Activated T-helper 1 cell treated with anti-CD3 and anti-CD28 coated beads, Interleukin-2, amount 50 U/mL, for 16 hours (primary cell): Measurements from ENCODE around the gene RSPH9.
"Not testable (repeated sequence)": the region's sequence is repeated elsewhere in the genome, so short reads cannot be mapped to it uniquely, and the experiment has no call there.

ENCODE experiments used
- DNase-seq, 2 donors: peaks; one replicate each; pipeline ENCODE4 v3.0.0-alpha.2; 2020; ENCODE audit warnings: low read depth in 1 of 2, low spot score in 1 of 2

RSPH9 gene

DNA sequence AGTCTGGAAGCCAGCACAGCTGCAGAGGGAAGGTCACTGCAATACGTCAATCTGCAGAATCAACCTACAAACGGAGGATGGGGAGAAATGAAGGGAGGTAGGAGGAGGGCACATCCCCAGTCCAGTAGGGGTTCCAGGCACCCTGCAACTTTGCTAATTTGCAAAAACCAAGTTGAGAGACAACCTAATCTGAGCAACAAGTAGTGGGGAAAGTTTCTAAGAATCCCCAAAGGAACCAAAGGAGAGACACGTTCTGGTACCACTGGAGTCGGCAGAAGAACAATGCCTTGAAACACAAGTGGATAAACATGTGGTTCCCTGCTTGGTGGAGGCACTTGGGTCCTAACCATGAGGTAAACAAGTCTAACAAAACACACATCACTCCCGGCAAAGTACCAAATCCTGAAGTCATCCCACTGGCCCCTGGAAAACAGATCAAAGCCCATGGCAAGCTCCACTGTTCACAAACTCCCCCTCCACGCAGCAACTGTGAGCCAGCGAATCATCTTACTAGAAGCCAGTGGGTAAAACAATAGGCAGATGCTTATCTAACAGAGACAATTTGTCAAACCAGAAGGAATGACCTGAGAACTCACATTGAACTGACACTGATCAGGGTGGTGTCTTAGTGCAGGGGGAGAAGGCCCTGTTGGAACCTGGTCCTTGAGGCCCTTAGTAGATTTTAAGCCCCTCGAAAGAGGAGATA, 38.0 kb downstream of the RSPH9 start:
- no peak for DNase-seq

DNA sequence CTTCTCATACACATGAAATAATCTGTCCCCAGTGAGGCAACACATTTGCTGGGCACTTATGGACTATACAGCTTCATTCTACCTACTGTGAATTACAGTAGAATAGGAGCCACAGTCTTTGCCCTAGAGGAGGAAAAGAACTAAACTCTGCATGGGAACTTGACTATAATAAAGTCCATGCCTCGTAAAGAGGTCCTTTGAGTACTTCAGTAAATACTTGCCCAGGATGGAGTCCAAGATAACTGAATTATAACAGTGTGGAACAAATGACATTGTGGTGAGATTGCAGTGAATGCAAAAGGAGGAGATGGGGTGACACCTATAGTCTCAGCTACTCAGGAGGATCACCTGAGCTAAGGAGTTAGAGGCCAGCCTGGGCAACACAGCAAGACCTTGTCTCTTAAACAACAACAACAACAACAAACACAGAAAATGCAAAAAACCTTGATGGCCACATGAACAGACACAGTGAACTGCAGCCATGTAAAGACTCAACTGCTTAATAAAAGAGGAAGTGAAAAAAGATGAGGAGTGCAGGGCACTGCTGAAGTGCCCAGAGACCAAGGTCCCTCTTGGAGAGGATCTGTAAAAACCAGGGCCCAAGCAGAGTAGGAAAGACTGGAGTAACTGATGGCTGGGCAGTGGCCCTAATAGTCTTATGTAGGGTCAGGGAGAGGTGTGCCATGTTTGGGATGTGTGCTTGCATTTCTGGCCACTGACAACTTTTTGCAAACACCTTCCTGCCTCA, 39.0 kb downstream of the RSPH9 start:
- DNase-seq, result no peak

DNA sequence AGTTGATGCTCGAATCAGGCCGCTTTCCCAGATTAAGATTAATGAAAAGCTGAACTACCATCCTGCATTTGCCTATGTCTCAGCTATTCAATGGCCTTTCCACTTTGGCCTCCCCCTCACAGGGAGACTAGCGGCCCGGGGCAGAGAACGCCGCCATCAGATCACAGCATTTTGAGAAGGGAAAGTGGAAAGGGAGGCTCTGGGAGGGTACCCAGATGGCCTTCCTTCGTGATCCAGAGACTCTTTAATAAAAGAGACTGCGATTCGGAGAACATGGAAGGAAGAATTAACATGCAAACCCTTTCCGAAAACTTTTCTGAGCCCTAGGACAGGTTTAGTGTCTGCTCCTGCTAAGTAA, 42.2 kb downstream of the RSPH9 start:
- no peak for DNase-seq

DNA sequence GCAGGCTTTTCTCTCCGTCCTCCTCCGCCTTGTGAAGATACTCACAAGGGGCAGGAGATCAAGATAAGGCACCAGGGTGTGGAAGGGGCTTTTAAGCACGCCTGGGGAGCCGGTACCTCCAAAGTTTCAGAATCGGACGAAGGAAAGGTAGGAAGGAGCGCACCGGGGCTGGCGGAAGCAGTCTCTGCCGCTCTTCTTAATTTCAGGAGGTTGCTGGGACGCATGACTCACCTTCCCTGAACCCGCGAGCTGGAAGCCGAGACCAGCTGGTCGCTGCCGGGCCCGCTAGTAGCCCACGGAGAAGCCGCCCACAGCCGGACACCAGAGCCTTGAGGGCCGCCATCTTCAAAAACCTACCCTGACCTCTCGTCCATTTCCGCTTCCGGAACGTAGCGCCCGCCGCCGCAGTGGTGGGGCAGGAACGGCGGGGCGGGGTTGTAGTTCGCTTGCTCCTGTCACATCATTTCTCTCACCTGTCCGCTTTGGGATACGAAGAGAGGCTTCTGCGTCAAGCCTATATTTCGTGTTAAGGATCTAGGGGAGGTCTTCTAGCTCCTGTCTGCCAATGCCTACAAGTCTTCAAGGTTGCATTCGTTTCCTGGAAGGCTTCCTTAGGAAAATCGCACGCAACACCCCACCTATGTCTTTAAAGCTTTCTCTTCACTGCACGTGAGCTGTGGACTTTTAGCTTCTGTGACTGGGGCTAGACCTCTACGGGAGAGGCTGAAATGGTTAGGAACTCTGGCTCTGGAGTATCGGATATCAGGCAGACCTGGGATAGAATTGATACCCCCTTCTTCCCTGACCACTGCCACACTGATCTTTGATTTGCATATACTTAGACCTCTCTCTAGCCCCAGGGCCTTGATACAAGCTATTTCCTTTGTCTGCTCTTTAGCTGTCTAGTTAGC, 42.9 kb downstream of the RSPH9 start, which contains the start of gene MRPS18A:
TSS of gene MRPS18A (minus strand) at position 355 of the 911 bp plus-strand sequence. CDS start at position 343, 12 bp downstream.
- DNase-seq, result peak; percentile 58 to 70

DNA sequence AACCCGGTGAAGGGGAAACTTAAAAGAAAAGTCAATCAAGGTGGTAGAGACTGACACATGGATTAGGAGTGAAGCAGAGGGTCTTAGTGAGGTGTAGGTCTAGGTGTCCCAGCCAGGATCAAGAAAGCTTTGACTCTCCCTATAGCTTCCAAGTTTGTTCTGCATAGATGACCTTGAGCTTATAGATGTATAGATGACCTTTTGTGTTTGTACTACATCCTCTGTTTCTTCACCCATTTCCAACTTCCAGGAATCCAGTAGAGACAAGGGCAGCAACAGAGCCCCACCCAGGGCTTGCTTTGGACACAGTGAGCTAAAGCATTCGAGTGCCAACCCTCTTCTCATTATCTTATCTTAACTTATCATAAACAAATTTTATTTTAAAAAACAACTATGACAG, 44.6 kb downstream of the RSPH9 start:
- no peak for DNase-seq

DNA sequence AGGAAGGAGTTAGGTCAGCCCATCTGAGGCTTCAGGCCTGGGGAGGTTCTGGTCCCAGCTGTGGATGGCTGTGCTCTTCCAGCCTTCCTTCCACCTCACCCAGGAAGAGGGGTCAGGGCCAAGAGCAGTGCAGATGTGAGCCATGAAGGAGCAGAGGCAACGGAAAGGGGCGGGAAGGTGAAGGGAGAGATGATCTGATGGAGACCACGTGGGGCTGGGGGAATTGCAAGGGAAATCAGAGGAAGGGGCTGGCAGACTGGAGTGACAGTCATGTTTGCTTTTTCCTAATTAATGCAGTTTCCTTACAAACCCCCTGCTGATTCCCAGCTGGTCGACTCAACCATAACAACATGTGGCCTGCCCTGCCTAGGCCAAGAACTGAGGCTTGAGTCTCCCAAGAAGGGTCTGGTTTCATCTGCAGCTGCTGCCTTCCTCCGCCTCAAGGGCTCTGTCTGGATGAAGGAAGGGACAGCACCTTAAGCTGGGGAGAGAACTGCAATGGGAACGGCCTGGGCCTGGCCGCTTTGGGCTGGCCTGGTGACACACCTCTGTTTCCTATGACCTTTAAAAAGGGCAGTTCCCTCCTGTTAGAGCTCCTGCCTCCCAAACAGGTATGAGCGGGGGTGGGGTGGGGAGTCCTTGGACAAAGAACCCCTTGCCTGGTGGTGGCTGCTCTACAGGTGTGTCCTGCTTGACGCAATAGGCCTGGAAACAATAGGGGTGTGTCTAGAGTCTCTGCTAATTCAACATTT, 50.6 kb downstream of the RSPH9 start:
- no peak for DNase-seq

DNA sequence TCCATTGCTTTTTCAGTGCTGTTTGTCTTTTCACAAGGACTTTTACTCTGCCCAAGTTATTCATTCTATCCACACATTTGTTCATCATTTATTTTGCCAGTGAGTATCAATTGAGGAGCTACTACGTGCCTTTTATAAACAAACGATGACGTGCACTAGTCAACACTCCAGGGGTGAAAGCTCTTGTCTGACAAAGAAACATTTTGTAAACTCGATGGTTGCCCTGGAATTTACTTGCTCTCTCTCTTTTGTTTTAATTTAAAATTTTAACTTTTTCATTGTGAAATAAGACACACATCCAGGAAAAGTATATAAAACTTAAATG, 51.1 kb downstream of the RSPH9 start:
- no peak for DNase-seq

DNA sequence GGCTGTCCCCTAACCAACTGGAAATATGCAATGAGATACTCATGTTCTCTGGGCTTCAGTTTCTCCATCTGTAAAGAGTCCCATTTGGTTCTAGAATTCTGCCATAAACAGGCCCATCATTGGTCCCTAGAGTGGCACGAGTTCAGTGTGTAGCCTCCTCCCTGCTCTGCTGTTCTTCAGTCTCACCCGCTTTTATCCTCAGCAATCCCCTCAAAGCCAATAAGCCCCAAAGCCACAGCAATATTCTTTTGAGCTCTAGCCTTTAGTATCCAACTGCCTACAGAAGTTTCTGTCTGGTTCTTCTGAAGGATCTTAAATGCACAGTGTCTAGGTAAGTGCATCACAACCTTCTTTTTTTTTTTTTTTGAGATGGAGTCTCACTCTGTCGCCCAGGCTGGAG, 52.6 kb downstream of the RSPH9 start:
- DNase-seq, result no peak

DNA sequence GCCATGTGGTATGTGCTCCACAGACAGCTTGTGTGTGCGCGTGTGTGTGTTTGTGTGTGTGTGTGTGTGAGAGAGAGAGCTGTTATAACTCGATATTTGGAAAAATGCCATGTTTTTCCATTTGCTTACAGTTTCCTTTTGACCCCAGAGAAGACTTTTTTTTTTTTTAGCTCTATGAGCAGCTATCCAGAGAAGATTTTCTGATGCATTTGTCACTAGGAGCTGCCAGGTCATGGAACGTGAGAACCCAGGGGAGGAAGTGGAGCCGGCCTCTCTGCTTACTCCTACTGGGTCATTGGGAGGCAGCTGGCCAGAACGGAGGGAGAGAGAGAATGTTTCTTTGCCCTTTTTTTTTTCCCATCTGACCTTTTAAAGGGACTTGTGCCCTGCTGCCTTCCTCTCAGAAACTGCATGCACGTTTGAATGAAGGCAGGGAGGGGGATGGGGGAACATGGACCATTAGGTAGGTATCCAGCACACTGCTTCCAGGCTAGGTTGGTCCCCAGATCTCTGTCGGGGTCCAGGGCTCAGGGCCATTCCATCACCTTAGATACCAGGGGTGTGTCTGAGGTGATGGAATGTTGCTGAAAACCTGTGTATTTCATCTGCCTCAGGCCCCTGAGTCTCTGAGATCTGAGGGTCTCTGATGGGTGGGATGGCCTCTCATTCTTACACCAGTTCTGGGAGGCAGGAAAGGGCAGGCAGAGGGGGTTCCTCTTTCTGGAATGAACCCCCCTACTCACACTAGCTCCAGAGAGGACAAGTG, 53.9 kb downstream of the RSPH9 start:
- DNase-seq, result no peak

DNA sequence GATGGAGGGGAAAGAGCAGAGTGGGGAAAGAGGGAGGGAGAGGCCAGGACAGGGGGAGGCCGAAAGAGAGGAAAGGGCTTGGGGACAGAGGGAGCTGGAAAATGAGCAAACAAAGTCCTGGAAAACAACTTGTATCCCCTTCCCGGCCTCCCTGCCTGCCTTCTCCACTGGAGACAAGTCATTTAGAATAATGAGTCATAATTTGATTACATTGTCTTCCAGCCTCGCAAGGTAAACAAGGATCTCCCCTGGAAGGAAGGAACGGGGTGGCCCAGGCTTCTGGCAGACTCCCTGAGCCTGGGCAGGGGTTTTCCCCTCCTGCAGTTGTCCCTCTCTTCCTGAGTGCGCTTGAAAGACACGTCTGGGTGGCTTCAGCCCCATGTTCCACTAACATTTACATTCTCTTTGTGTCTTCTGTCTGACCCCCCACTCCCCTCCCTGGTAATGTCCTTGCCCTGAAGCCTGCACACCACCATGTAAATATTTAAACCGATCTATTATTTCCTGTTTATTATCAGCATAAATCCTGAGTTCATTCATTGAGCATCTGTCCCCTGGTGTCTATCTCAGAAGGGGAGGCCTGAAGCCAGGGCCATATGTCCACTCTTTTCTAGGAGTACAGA, 54.8 kb downstream of the RSPH9 start:
- no peak for DNase-seq

DNA sequence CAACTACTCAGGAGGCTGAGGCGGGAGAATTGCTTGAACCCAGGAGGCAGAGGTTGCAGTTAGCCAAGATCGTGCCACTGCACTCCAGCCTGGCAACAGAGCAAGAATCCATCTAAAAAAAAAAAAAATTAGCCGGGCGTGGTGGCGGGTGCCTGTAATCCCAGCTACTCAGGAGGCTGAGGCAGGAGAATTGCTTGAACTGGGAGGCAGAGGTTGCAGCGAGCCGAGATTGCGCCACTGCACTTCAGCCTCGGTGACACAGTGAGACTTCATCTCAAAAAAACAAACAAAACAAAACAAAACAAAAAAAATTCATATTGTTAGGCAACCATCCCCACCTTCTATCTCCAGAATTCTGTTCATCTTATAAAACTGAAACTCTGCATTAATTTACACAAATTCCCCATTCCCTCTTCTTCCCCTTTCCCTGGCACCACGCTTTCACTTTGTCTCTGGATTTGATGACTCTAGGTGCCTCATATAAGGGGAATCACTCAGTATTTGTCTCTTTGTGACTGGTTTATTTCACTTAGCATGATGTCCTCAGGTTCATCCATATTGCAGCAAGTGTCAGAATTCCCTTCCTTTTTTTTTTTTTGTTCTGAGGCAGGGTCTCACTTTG, 56.2 kb downstream of the RSPH9 start:
- DNase-seq, result not testable (repeated sequence)

DNA sequence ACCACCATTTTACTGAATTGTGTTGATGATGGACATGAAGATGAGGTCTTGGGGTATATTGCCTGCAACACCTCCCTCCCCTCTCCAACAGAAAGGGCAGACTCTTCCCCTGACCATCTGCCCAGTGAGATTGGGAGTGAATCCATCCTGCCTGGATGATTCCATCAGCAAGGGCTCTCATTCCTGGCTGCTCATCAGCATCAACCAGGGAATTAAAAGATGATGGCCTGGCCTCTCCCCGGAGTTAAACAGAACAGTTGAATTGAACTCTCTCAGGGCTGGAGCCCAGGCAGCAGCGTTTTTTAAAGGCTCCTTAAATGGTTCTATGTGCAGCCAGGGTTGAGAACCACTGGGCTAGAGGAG, 57.3 kb downstream of the RSPH9 start:
- no peak for DNase-seq

DNA sequence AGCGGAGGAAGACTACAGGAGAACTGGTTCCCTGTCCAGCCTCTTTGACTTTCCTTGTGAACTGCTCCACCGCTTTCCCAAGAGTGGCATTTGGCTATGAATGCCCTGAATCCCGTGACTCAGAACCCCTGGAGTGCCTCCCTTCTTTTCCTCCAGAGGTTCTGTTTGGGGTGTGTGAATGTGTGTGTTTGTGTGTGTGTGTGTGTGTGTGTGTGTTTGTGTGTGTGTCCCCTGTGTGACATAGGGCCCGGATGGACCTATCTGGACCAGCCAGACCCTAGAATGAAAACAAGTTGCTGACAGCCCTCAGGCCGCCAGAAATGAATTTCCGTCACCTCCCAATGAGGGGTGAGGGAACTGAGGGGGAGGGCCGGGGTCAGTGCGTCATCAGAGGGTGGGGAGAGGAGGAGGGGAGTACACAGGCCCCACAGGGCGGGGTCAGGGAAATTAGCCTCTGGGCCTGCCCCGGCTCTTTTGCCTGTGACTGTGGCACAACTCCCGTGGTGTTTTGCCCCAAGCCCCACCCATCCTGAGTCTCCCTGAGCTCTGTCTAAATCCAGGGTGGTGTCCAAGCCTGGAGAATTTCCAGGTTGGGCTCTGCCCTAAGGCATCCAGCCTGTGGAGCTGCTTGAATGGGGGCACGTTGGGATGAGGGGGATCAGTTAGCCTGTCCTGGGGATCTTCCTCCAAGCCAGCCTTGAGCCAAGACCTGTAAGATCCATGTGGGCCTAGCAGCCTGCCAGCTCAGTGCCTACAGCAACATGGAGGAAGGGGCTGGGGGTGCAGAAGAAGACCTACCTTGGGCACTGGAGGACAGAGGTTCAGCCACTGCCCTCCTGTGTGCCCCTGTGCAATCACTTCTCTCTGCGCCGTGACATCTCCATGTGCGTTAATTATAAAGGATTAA, 58.0 kb downstream of the RSPH9 start:
- no peak for DNase-seq

DNA sequence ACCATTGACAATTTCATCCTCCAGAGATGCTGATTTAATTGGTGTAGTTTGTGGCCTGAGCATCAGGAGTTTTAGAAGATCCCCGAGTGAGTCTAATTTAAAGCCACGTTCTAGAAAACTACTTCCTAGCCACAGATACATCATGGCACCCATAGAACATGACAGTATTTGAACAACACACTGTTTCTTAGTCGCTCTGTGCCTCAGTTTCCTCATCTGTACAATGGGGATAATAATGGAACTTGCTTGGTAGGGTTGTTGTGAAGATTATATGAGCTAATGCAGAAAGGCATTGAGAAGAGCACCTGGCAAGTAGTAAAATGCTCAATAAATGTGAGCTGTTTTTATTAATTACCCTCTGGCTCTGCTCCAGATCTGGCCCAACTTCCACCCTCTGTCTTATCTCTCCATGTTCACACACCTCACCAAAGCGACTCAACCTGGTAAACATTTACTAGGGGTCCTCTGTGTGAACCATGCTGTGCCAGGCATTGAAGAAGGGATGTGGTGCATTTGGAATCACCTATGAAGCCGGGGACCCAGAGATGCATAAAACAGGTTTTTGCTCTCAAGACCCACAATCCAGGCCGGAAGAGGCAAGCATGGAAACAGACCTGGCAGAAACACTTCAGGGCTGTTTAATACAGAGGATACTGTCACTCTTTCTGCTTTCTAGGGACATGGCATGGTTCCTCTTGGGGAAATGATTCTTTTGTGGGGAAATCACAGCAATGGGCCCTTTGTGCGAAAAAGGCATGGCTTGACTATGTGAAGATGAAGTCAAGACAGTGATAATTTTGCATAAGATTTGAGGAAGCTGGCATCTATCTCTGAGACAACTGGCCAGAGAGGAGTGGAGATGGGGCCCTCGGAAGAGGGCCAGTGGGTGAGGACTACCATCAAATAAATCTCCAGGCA, 58.9 kb downstream of the RSPH9 start:
- DNase-seq, result no peak

DNA sequence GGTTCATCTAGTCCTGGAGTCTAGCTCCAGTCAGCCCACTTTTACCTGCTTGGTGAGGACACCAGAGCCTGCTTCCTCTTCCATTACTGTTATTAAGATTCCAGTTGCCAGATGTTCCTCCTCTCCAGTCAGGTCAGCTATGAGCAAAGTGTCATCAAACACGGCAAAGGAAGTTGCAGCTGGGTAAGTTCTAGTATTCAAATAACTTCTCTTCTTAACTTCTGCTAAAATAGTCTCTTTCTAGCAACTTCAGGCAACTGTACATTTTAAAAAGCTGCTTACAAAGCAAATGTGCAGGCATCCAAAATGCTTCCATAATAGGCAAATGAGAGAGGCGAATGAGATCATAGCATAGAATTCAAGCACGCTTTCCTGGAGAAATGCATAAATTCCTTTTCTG, 61.2 kb downstream of the RSPH9 start:
- no peak for DNase-seq

DNA sequence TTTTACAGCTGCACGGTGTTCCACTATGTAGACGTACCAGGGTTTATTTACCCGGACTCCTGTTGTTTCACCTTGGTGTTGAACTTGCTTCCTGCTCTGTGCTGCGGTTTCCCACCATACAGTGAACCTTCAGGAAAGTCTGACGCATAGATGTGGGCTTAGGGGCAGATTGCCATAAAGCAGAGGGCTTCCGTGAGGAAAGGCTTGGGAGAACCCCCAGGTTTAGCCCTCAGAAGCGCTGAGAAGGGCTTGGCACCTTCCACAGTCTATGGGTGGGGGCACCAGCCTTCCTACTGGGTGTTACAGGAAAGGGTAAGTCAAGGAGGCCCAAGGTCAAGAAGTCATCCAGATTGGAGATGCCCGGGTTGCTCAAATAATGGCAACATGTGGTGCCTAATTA, 62.0 kb downstream of the RSPH9 start:
- DNase-seq, result no peak

DNA sequence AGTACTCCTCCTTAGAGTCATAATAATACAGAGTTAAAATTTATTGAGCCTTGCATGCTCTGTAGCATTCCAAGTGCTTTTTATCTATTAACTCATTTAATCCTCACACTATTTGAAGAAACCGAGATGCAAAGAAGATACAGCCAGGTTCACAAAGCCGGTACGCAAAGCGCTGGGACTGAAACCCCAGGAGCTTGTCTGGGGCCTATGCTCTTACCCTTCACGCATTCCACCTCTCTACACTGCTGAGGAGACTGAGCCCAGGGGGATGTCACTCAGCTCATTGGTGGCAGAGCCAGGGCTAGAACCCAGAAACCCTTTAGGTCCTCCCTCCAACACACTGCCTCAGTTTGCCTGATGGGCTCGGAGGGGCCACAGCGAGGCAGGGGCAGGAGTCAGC, 62.4 kb downstream of the RSPH9 start:
- no peak for DNase-seq

DNA sequence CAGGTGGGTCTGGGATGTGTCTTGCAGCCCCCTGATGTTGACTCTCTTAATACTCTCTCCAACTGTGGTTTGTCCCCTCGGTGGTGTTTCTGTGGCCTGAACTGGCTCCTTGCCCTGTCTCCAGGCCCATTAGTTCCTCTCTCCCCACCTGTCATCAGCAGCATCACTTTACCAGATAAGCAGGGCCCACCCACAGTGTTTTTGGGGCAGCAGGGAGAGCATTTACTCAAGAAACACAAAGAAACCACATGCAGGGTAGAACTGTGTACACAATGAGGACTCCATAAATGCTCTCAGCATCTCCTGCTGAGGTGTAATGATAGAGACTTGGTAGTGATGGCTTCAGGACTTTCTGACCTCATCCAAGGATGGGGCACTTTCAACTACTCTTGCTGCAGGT, 62.9 kb downstream of the RSPH9 start:
- no peak for DNase-seq
